HEK293 (cell line): ENCODE results near the gene CASK.

ENCODE experiments used
- CTCF ChIA-PET: fragments of 350-600 bp; formaldehyde crosslinking; extraction: SDS; loops from one replicate; lab custom pipeline; 2021; ENCODE audit warnings: antibody characterized with exemption; lab: Yijun Ruan, JAX
- POLR2A ChIA-PET: fragments of 300-600 bp; formaldehyde crosslinking; extraction: SDS; loops from one replicate; lab custom pipeline; 2020; ENCODE audit warnings: antibody characterized with exemption, inconsistent platforms; lab: Yijun Ruan, JAX
- H3K27ac ChIP-seq: fragments of 200-500 bp; sonication (Bioruptor generic); 2 replicates; pipeline ENCODE4 v1.5.1; 2014; ENCODE audit warnings: low read depth, low read length, control low read depth, inconsistent platforms; ENCODE audit errors: extremely low read depth
- H3K36me3 ChIP-seq, 2 experiments: fragments of 200-500 bp in 1 of 2; sonication (Bioruptor generic) in 1 of 2; 1 replicate in 1 of 2; 2 replicates in 1 of 2; pipeline ENCODE4 v1.5.1; 2014 to 2017; ENCODE audit warnings: inconsistent platforms in 2 of 2, low read length in 2 of 2; ENCODE audit not compliant: control insufficient read depth in 2 of 2, insufficient read depth in 1 of 2
- H3K4me1 ChIP-seq: fragments of 200-500 bp; sonication (Bioruptor generic); 2 replicates; pipeline ENCODE4 v1.5.1; 2014; ENCODE audit warnings: mild to moderate bottlenecking, low read length, inconsistent platforms; ENCODE audit not compliant: control insufficient read depth, insufficient read depth
- H3K4me3 ChIP-seq: 2 replicates; pipeline ENCODE4 v1.5.1; 2011; ENCODE audit warnings: low read depth, mild to moderate bottlenecking, control low read depth, low read length, moderate library complexity
- H3K9me3 ChIP-seq: fragments of 200-500 bp; sonication (Bioruptor generic); 2 replicates; pipeline ENCODE4 v1.5.1; 2014; ENCODE audit warnings: low read depth, low read length, inconsistent platforms; ENCODE audit not compliant: control insufficient read depth, insufficient read depth
- FEZF1 ChIP-seq: fragments of 450-650 bp; formaldehyde crosslinking; IDR thresholded peaks from 2 replicates; pipeline ENCODE4 v1.5.1; 2016; ENCODE audit warnings: missing biosample characterization, missing genetic modification characterization
- GLI2 ChIP-seq: fragments of 450-650 bp; formaldehyde crosslinking; IDR thresholded peaks from 2 replicates; pipeline ENCODE4; 2017; ENCODE audit warnings: missing biosample characterization, missing genetic modification characterization, low read depth, borderline replicate concordance
- GLIS1 ChIP-seq: fragments of 450-650 bp; formaldehyde crosslinking; IDR thresholded peaks from 2 replicates; pipeline ENCODE4 v1.5.1; 2016; ENCODE audit warnings: missing biosample characterization, missing genetic modification characterization
- MEIS1 ChIP-seq: sonication (generic); formaldehyde crosslinking; IDR thresholded peaks from 2 replicates; pipeline ENCODE4 v1.8.1; 2022; ENCODE audit warnings: missing genetic modification reagents, mild to moderate bottlenecking, borderline replicate concordance
- OSR2 ChIP-seq: fragments of 450-650 bp; formaldehyde crosslinking; IDR thresholded peaks from 2 replicates; pipeline ENCODE4 v1.5.1; 2016; ENCODE audit warnings: missing biosample characterization, missing genetic modification characterization
- PRDM2 ChIP-seq: fragments of 450-650 bp; formaldehyde crosslinking; IDR thresholded peaks from 2 replicates; pipeline ENCODE4 v1.5.1; 2016; ENCODE audit warnings: missing biosample characterization, missing genetic modification characterization, borderline replicate concordance
- ZBTB17 ChIP-seq: fragments of 450-650 bp; formaldehyde crosslinking; IDR thresholded peaks from 2 replicates; pipeline ENCODE4 v1.5.1; 2016; ENCODE audit warnings: missing biosample characterization, missing genetic modification characterization
- ZNF140 ChIP-seq: fragments of 450-650 bp; formaldehyde crosslinking; IDR thresholded peaks from 2 replicates; pipeline ENCODE4 v1.5.1; 2016; ENCODE audit warnings: missing biosample characterization, missing genetic modification characterization
- ZNF16 ChIP-seq: fragments of 450-650 bp; formaldehyde crosslinking; IDR thresholded peaks from 2 replicates; pipeline ENCODE4 v1.5.1; 2016; ENCODE audit warnings: low read depth, missing biosample characterization, missing genetic modification characterization
- ZNF174 ChIP-seq: fragments of 450-650 bp; formaldehyde crosslinking; IDR thresholded peaks from 2 replicates; pipeline ENCODE4 v1.5.0; 2017; ENCODE audit warnings: missing biosample characterization, mild to moderate bottlenecking, missing genetic modification characterization
- ZNF24 ChIP-seq: fragments of 450-650 bp; formaldehyde crosslinking; IDR thresholded peaks from 2 replicates; pipeline ENCODE4 v1.5.1; 2016; ENCODE audit warnings: missing biosample characterization, missing genetic modification characterization
- ZNF280C ChIP-seq: fragments of 450-650 bp; formaldehyde crosslinking; IDR thresholded peaks from 2 replicates; pipeline ENCODE4 v1.5.1; 2016; ENCODE audit warnings: missing biosample characterization, missing genetic modification characterization
- ZNF426 ChIP-seq: fragments of 450-650 bp; formaldehyde crosslinking; IDR thresholded peaks from 2 replicates; pipeline ENCODE4 v1.5.1; 2017; ENCODE audit warnings: missing biosample characterization, missing genetic modification characterization, mild to moderate bottlenecking, inconsistent platforms, moderate library complexity
- ZNF501 ChIP-seq: fragments of 450-650 bp; formaldehyde crosslinking; IDR thresholded peaks from 2 replicates; pipeline ENCODE4 v1.5.1; 2016; ENCODE audit warnings: missing biosample characterization, missing genetic modification characterization
- ZNF560 ChIP-seq: fragments of 450-650 bp; formaldehyde crosslinking; IDR thresholded peaks from 2 replicates; pipeline ENCODE4 v1.5.1; 2017; ENCODE audit warnings: missing biosample characterization, missing genetic modification characterization, borderline replicate concordance
- ZNF621 ChIP-seq: fragments of 450-650 bp; formaldehyde crosslinking; IDR thresholded peaks from 2 replicates; pipeline ENCODE4 v1.5.1; 2017; ENCODE audit warnings: missing biosample characterization, missing genetic modification characterization
- ZNF658 ChIP-seq: fragments of 450-650 bp; formaldehyde crosslinking; IDR thresholded peaks from 2 replicates; pipeline ENCODE4; 2016; ENCODE audit warnings: missing biosample characterization, missing genetic modification characterization
- ZNF660 ChIP-seq: fragments of 450-650 bp; IDR thresholded peaks from 2 replicates; pipeline ENCODE4 v1.5.1; 2018; ENCODE audit warnings: missing biosample characterization, mild to moderate bottlenecking, missing genetic modification characterization
- ZNF692 ChIP-seq: fragments of 450-650 bp; formaldehyde crosslinking; IDR thresholded peaks from 2 replicates; pipeline ENCODE4 v1.5.1; 2016; ENCODE audit warnings: missing biosample characterization, missing genetic modification characterization
- ZNF701 ChIP-seq: fragments of 450-650 bp; formaldehyde crosslinking; IDR thresholded peaks from 2 replicates; pipeline ENCODE4 v1.5.1; 2016; ENCODE audit warnings: missing biosample characterization, missing genetic modification characterization
- ZNF843 ChIP-seq: fragments of 450-650 bp; formaldehyde crosslinking; IDR thresholded peaks from 2 replicates; pipeline ENCODE4 v1.5.1; 2016; ENCODE audit warnings: missing biosample characterization, missing genetic modification characterization
- ZXDB ChIP-seq: fragments of 450-650 bp; formaldehyde crosslinking; IDR thresholded peaks from 2 replicates; pipeline ENCODE4 v1.5.1; 2016; ENCODE audit warnings: missing biosample characterization, missing genetic modification characterization

CASK gene

GRCh38 chrX:41970419-41970818 is 47.1 kb upstream of the CASK start (continued):
- TF ChIP-seq ZNF280C (no peak), ZNF660 (tag by site-specific recombination) (no peak)

- POLR2A ChIA-PET = no interaction called here
- CTCF ChIA-PET = interaction anchor here (1.1 kb wide), 1 partner anchor 165 kb away, joined by 4 read pairs; no protein-coding TSS in a partner anchor
- no peaks in the 10 kb centered on the region for H3K36me3 ChIP-seq
- H3K9me3 ChIP-seq = no peaks in the 10 kb centered on the region
- no peak overlapping the region for H3K27ac ChIP-seq
- no peaks in the 10 kb centered on the region for H3K4me1 ChIP-seq
- no peak overlapping the region for H3K4me3 ChIP-seq
- 0 out of 2 replicates have a peak, but pooled peaks have one; percentile 33 for TF ChIP-seq ZXDB (tag by site-specific recombination)
- no peak for TF ChIP-seq ZNF660 (tag by site-specific recombination)
Observed at GRCh38 chrX:41963348-41963747, 40.0 kb upstream of the CASK start.

- ChIA-PET POLR2A (no interaction called here), CTCF (interaction anchor here (0.6 kb wide), 1 partner anchor 355 kb away, joined by 6 read pairs; no protein-coding TSS in a partner anchor)
- H3K4me1 ChIP-seq = no peaks in the 10 kb centered on the region
- TF ChIP-seq ZNF24 (tag by site-specific recombination) (no peak), ZNF843 (tag by site-specific recombination) (peak; percentile 41; the same call in 1 of the 2 replicates), GLIS1 (tag by site-specific recombination) (peak; percentile 55), PRDM2 (tag by site-specific recombination) (no peak), ZNF174 (tag by site-specific recombination) (no peak), ZNF621 (tag by site-specific recombination) (no peak), ZBTB17 (tag by site-specific recombination) (no peak), ZNF692 (tag by site-specific recombination) (no peak), ZNF140 (tag by site-specific recombination) (no peak), ZNF426 (tag by site-specific recombination) (no peak), OSR2 (tag by site-specific recombination) (0 out of 2 replicates have a peak, but pooled peaks have one; percentile 7), ZNF560 (tag by site-specific recombination) (no peak), ZNF501 (no peak), MEIS1 (no peak), ZNF658 (tag by site-specific recombination) (no peak), GLI2 (no peak), ZNF701 (tag by site-specific recombination) (no peak), ZNF16 (tag by site-specific recombination) (no peak), FEZF1 (tag by site-specific recombination) (peak; percentile 36; the same call in 1 of the 2 replicates)
Observed at GRCh38 chrX:41960142-41960541, 36.8 kb upstream of the CASK start.

More at GRCh38 chrX:41960142-41960541, 36.8 kb upstream of the CASK start:
- Histone ChIP-seq H3K27ac (no peak overlapping the region), H3K36me3 (no peaks in the 10 kb centered on the region), H3K9me3 (no peaks in the 10 kb centered on the region; the same call in 1 of the 2 replicates), H3K4me3 (no peak overlapping the region)
